ENCODE data around the gene SLC22A23. TPM values are rescaled to one million over a fixed set of nuclear protein-coding genes. Genes with fewer than 3 reads are reported as not detected.

Gene SLC22A23
- total RNA-seq, 2 experiments from 2014 or later, result not detected

GRCh38 chr6:3355011-3355357, 101.9 kb downstream of the SLC22A23 start:
- H3K79me2 ChIP-seq (ENCODE audit: insufficient read depth, low read depth, low read length), result no peaks in the 10 kb centered on the region
- H3K9me2 ChIP-seq (ENCODE audit: insufficient read depth, low read length), result no peaks in the 10 kb centered on the region
- intact Hi-C loops (cut with micrococcal nuclease; ENCODE audit: unreplicated experiment), result loop anchor here (10.0 kb wide), 5 partner anchors 230 to 780 kb away; partner anchors contain the start of genes ECI2 and WRNIP1
- H3K9me3 ChIP-seq (ENCODE audit: low read length), result no peaks in the 10 kb centered on the region
- DNase-seq (ENCODE audit: low spot score), result no peak
- ChIA-PET POLR2A (no interaction called here), CTCF (ENCODE audit: unreplicated experiment) (no interaction called here)
- peak overlapping the region; percentile 93 for H2AFZ ChIP-seq (ENCODE audit: low read length)
- H3K4me3 ChIP-seq (ENCODE audit: low read depth, low read length, poor library complexity, severe bottlenecking), result no peak overlapping the region
- H3K27ac ChIP-seq (ENCODE audit: low read depth, low read length, poor library complexity, severe bottlenecking), result peak overlapping the region; percentile 84
- peak overlapping the region; percentile 65; the same call in 1 of the 2 replicates for H3K4me2 ChIP-seq (ENCODE audit: low read length)
- peaks cover 57% of the 10 kb centered on the region for H3K4me1 ChIP-seq (ENCODE audit: insufficient read depth, low read length, poor library complexity, severe bottlenecking)
- H4K20me1 ChIP-seq (ENCODE audit: insufficient read depth, low read length), result no peaks in the 10 kb centered on the region
- H3K36me3 ChIP-seq (ENCODE audit: insufficient read depth, low read length), result no peaks in the 10 kb centered on the region
- BruUV-seq (replicated peaks), result no TSS peak
- TF ChIP-seq CTCF (conservative IDR thresholded peaks at IDR 0.05; ENCODE audit: low read length), result no peak
- TF ChIP-seq EZH2phosphoT487 (IDR thresholded peaks at IDR 0.05; ENCODE audit: borderline replicate concordance, low read depth, low read length), result no peak

- Histone ChIP-seq H3K4me2 (ENCODE audit: low read length) (peak overlapping the region; percentile 54), H4K20me1 (ENCODE audit: insufficient read depth, low read length) (no peaks in the 10 kb centered on the region), H3K36me3 (ENCODE audit: insufficient read depth, low read length) (no peaks in the 10 kb centered on the region), H3K79me2 (ENCODE audit: insufficient read depth, low read depth, low read length) (no peaks in the 10 kb centered on the region), H3K4me1 (ENCODE audit: insufficient read depth, low read length, poor library complexity, severe bottlenecking) (peaks cover 57% of the 10 kb centered on the region), H3K27ac (ENCODE audit: low read depth, low read length, poor library complexity, severe bottlenecking) (peak overlapping the region; percentile 44), H3K9me3 (ENCODE audit: low read length) (no peaks in the 10 kb centered on the region), H3K4me3 (ENCODE audit: low read depth, low read length, poor library complexity, severe bottlenecking) (no peak overlapping the region), H2AFZ (ENCODE audit: low read length) (peak overlapping the region; percentile 93; the same call in 1 of the 2 replicates), H3K9me2 (ENCODE audit: insufficient read depth, low read length) (no peaks in the 10 kb centered on the region)
- ChIA-PET POLR2A (no interaction called here), CTCF (ENCODE audit: unreplicated experiment) (no interaction called here)
- TF ChIP-seq CTCF (conservative IDR thresholded peaks at IDR 0.05; ENCODE audit: low read length), result no peak
- no peak for TF ChIP-seq EZH2phosphoT487 (IDR thresholded peaks at IDR 0.05; ENCODE audit: borderline replicate concordance, low read depth, low read length)
- DNase-seq (ENCODE audit: low spot score), result no peak
- BruUV-seq (replicated peaks), result no TSS peak
- intact Hi-C loops (cut with micrococcal nuclease; ENCODE audit: unreplicated experiment), result loop anchor here (10.0 kb wide), 5 partner anchors 229 to 781 kb away; partner anchors contain the start of genes ECI2 and WRNIP1
These were observed 102.9 kb downstream of the SLC22A23 start for GRCh38 chr6:3353939-3354338.

GRCh38 chr6:3353213-3353903, 103.5 kb downstream of the SLC22A23 start:
- Histone ChIP-seq H3K4me1 (ENCODE audit: insufficient read depth, low read length, poor library complexity, severe bottlenecking) (peaks cover 57% of the 10 kb centered on the region), H2AFZ (ENCODE audit: low read length) (peak overlapping the region; percentile 93; the same call in 1 of the 2 replicates)
- intact Hi-C loops (cut with micrococcal nuclease; ENCODE audit: unreplicated experiment), result loop anchor here (10.0 kb wide), 5 partner anchors 229 to 781 kb away; partner anchors contain the start of genes ECI2 and WRNIP1

More at GRCh38 chr6:3353213-3353903, 103.5 kb downstream of the SLC22A23 start:
- BruUV-seq (replicated peaks), result no TSS peak
- Histone ChIP-seq H3K79me2 (ENCODE audit: insufficient read depth, low read depth, low read length) (no peaks in the 10 kb centered on the region), H3K4me2 (ENCODE audit: low read length) (peak overlapping the region; percentile 54), H3K9me2 (ENCODE audit: insufficient read depth, low read length) (no peaks in the 10 kb centered on the region), H3K4me3 (ENCODE audit: low read depth, low read length, poor library complexity, severe bottlenecking) (peak overlapping the region; percentile 28), H3K36me3 (ENCODE audit: insufficient read depth, low read length) (no peaks in the 10 kb centered on the region), H4K20me1 (ENCODE audit: insufficient read depth, low read length) (no peaks in the 10 kb centered on the region), H3K27ac (ENCODE audit: low read depth, low read length, poor library complexity, severe bottlenecking) (peak overlapping the region; percentile 44), H3K9me3 (ENCODE audit: low read length) (no peaks in the 10 kb centered on the region)
- no peak for TF ChIP-seq EZH2phosphoT487 (IDR thresholded peaks at IDR 0.05; ENCODE audit: borderline replicate concordance, low read depth, low read length)
- TF ChIP-seq CTCF (conservative IDR thresholded peaks at IDR 0.05; ENCODE audit: low read length), result no peak
- POLR2A ChIA-PET, result no interaction called here
- CTCF ChIA-PET (ENCODE audit: unreplicated experiment), result no interaction called here
- peak; percentile 27 for DNase-seq (ENCODE audit: low spot score)
